ENCODE results near the gene SHOC2.

The SHOC2 gene

DNA sequence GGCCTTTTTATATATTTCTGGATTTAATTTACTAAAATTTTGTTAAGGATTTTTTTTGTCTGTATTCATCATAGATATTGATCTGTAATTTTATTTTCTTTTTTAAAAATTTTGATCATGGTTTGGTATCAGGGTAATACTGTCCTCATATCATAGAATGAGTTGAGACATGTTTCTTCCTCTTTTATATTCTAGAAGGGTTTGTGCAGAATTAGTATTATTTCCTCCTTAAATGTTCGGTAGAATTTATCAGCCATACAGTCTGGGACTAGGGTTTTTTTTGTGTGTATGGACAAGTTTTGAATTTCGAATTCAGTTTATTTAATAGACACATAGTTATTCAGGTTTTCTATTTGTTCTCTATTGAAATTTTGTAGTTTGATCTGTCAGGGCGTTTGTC lies 54.0 kb downstream of the SHOC2 start:
- in situ Hi-C loops (cut with MboI; ENCODE audit: low pct_unique_long_range_greater_than_20kb, low sequenced_read_pairs, unreplicated experiment), result no loop called here
- no peak for TF ChIP-seq CTCF (IDR thresholded peaks at IDR 0.05; ENCODE audit: extremely low read depth, insufficient read depth, missing control alignments)
- DNase-seq (ENCODE audit: low spot score), result no peak

DNA sequence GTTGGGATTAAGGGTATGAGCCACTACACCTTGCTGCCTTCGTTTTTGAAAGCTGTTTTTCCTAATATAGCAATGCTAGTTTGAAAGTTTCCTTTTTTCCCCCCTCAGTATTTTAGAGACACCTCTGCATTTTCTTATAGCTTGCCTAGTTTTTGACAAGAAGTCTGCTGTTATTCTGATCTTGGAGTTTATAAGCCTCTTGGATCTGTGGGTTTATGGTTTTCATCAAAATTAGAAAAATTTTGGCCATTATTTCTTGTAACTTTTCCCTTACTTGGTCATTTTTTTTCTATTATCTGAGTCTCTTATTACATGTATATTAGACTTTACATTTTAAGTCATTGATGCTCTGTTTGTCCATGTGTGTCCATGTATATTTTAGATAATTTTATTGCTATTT lies 57.2 kb downstream of the SHOC2 start:
- DNase-seq (ENCODE audit: low spot score), result no peak
- no peak for TF ChIP-seq CTCF (IDR thresholded peaks at IDR 0.05; ENCODE audit: extremely low read depth, insufficient read depth, missing control alignments)
- in situ Hi-C loops (cut with MboI; ENCODE audit: low pct_unique_long_range_greater_than_20kb, low sequenced_read_pairs, unreplicated experiment), result no loop called here

GRCh38 chr10:110977662-110978061 lies 58.3 kb downstream of the SHOC2 start:
- DNase-seq (ENCODE audit: low spot score), result no peak
- in situ Hi-C loops (cut with MboI; ENCODE audit: low pct_unique_long_range_greater_than_20kb, low sequenced_read_pairs, unreplicated experiment), result no loop called here
- no peak for TF ChIP-seq CTCF (IDR thresholded peaks at IDR 0.05; ENCODE audit: extremely low read depth, insufficient read depth, missing control alignments)

DNA sequence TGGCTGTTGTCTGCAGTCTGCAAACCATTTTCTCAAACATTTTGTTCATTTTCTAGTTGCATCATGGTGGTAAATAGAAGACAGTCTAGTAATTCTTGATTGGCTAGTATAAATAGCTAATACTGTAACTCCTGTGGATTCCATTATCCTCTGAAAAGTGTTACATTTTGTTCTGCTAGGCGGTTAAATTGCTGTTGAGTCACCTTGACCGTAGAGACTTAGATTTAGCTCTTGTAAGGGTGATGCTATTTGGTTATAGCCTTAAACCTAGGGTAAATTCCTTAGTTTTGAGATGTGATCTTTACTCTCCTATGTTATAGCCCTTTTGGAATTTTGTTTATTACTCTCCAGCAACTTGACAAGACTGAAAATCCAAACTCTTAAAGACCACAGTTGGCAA lies 58.8 kb downstream of the SHOC2 start:
- no peak for DNase-seq (ENCODE audit: low spot score)
- TF ChIP-seq CTCF (IDR thresholded peaks at IDR 0.05; ENCODE audit: extremely low read depth, insufficient read depth, missing control alignments), result no peak
- in situ Hi-C loops (cut with MboI; ENCODE audit: low pct_unique_long_range_greater_than_20kb, low sequenced_read_pairs, unreplicated experiment), result no loop called here

DNA sequence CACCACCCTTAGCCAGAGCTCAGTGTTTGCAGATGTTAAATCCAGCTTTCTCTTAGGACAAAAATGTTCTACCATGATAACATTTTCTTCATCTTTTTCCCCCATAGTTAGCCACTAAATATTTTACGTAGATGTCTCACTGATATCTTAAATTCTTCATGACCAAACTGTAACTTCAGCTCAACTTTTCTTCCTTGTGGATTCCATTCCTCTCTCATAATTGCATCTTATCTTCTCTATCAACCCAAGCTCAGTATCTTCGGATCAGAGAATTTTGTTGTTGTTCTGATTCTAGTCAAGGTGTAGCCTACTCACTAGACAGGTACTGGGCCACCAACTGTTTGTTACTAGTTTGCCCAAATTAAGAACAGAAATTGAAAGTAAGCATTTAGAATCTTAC lies 60.2 kb downstream of the SHOC2 start:
- no peak for TF ChIP-seq CTCF (IDR thresholded peaks at IDR 0.05; ENCODE audit: extremely low read depth, insufficient read depth, missing control alignments)
- DNase-seq (ENCODE audit: low spot score), result no peak
- in situ Hi-C loops (cut with MboI; ENCODE audit: low pct_unique_long_range_greater_than_20kb, low sequenced_read_pairs, unreplicated experiment), result no loop called here

- DNase-seq (ENCODE audit: low spot score), result no peak
- in situ Hi-C loops (cut with MboI; ENCODE audit: low pct_unique_long_range_greater_than_20kb, low sequenced_read_pairs, unreplicated experiment), result no loop called here
- no peak for TF ChIP-seq CTCF (IDR thresholded peaks at IDR 0.05; ENCODE audit: extremely low read depth, insufficient read depth, missing control alignments)
These were observed 61.4 kb downstream of the SHOC2 start for GRCh38 chr10:110980807-110981206.

DNA sequence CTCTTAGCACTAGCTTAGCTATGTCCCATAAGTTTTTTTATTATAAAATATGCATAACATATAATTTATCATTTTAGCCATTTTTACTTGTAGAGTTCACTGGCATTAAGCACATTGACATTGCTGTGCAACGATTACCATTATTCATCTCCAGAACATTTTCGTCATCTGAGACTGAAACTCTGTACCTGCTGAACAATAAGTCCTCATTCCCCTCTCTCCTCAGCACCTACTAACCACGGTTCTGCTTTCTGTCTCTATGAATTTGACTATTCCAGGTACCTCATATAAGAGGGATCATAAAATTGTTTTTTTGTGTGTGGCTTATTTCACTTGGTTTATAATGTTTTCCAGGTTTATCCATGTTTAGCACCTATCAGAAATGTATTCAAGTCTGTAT lies 64.1 kb downstream of the SHOC2 start:
- TF ChIP-seq CTCF (IDR thresholded peaks at IDR 0.05; ENCODE audit: extremely low read depth, insufficient read depth, missing control alignments), result no peak
- in situ Hi-C loops (cut with MboI; ENCODE audit: low pct_unique_long_range_greater_than_20kb, low sequenced_read_pairs, unreplicated experiment), result no loop called here
- no peak for DNase-seq (ENCODE audit: low spot score)
